ENCODE measurements around the gene MEX3D. TPM values are rescaled to one million over a fixed set of nuclear protein-coding genes. Genes with fewer than 3 reads are reported as not detected.
"Not testable (repeated sequence)": the region's sequence is repeated elsewhere in the genome, so short reads cannot be mapped to it uniquely, and the experiment has no call there.

Gene MEX3D
- total RNA-seq, 5 donors from 2014 or later (not counting 1 experiment from before 2014, with no cell fraction given), result 2.1 to 7.7 (median 6.2) TPM

DNA sequence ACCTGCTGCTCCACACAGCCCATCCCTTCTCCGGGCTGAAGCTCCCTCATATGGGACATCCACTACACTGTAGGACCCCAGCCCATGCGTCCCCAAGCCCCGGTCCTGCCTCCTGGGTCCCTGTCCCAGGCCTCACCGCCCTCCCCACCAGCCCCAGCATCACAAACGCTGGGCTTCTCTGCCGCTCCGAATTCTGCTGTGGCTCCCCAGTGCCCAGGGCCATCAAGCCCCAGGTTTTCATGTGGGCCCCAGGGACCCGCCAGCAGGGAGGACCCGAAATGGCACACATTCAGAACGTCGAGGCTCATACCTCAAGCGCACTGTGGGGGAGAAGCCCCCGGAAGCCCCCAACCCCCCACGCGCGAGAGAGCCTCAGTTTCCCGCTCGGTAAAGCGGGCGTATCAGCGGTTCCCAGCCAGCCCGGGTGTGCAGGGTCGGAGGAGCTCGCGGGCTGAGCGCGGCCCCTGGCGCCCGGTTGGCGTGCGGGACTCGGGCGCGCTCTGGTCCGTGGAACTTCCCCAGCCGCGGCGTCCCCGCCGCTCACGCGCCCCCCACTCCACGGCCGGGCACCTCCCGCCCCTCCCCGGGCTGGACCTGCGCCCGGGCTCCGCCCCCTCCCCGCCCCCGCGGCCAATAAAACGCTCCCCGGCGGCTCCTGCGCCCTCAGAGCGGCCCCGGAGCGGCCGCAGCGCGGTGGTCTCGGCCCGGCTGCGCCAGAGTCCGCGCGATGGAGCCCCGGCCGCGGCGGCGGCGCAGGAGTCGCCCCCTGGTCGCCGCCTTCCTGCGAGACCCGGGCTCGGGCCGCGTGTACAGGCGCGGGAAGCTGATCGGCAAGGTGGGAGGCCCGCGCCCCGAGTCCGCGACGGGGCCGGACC, 44.5 kb downstream of the MEX3D start, which contains the start of gene PLK5:
PLK5 (plus strand) TSS at position 666 of the 875 bp plus-strand sequence. CDS start 2,920 bp downstream, outside the sequence.
- peak in 3 of 4 experiments; percentile 30 to 43 (median 39) for ATAC-seq (replicated peaks in 1 of 4)
- CTCF ChIA-PET, result no interaction called here

GRCh38 chr19:1522838-1523237, 45.3 kb downstream of the MEX3D start:
- H3K4me3 Mint-ChIP-seq, result no peak overlapping the region
- no peaks in the 10 kb centered on the region for H3K9me3 Mint-ChIP-seq
- H3K36me3 Mint-ChIP-seq, result no peaks in the 10 kb centered on the region

More for the DNA sequence above, 44.5 kb downstream of the MEX3D start, which contains the start of gene PLK5:
- Histone ChIP-seq H3K36me3 (ENCODE audit: control insufficient read depth in 2 of 2, extremely low read depth in 1 of 2, insufficient read depth in 1 of 2, low read length in 1 of 2) (no peaks in the 10 kb centered on the region), H3K4me1 (ENCODE audit: control insufficient read depth in 1 of 2, extremely low read depth in 1 of 2, insufficient read depth in 2 of 2, low read length in 2 of 2) (no peaks in the 10 kb centered on the region), H3K27ac (ENCODE audit: low read length) (no peak within 1 kb of the TSS), H3K4me3 (ENCODE audit: control insufficient read depth in 1 of 2, extremely low read depth in 1 of 2, low read length in 1 of 2) (no peak within 1 kb of the TSS), H3K27me3 (replicated peaks in 1 of 2; ENCODE audit: control insufficient read depth in 2 of 2, extremely low read depth in 1 of 2, insufficient read depth in 2 of 2, low read length in 1 of 2) (peaks cover 5 to 76% of the 10 kb centered on the region in 2 experiments), H3K9me3 (no peaks in the 10 kb centered on the region)
- H3K36me3 Mint-ChIP-seq, result no peaks in the 10 kb centered on the region
- no peaks in the 10 kb centered on the region for H3K9me3 Mint-ChIP-seq
- no peak for DNase-seq
- POLR2A ChIA-PET, result interaction anchor here in 1 of 2 donors (0.6 kb wide), 1 partner anchor 74 kb away, joined by 4 read pairs; the partner anchor contains the start of gene APC2
- peaks cover 4 to 8% (median 7%) of the 10 kb centered on the region in 3 donors for H3K4me1 Mint-ChIP-seq
- H3K27me3 Mint-ChIP-seq, result peaks cover 34 to 45% of the 10 kb centered on the region in 2 donors
- no peak within 1 kb of the TSS for H3K27ac Mint-ChIP-seq
- peak within 1 kb of the TSS in 1 of 3 donors; percentile 59 for H3K4me3 Mint-ChIP-seq
- 15% methylated on average over 87 of the region's 92 CpGs for WGBS (ENCODE audit: insufficient coverage)

GRCh38 chr19:1522061-1522460, 46.1 kb downstream of the MEX3D start:
- Histone ChIP-seq H3K4me3 (ENCODE audit: control insufficient read depth in 1 of 2, extremely low read depth in 1 of 2, low read length in 1 of 2) (no peak overlapping the region), H3K27me3 (replicated peaks in 1 of 2; ENCODE audit: control insufficient read depth in 2 of 2, extremely low read depth in 1 of 2, insufficient read depth in 2 of 2, low read length in 1 of 2) (peaks cover 5 to 72% of the 10 kb centered on the region in 2 experiments), H3K36me3 (ENCODE audit: control insufficient read depth in 2 of 2, extremely low read depth in 1 of 2, insufficient read depth in 1 of 2, low read length in 1 of 2) (no peaks in the 10 kb centered on the region), H3K4me1 (ENCODE audit: control insufficient read depth in 1 of 2, extremely low read depth in 1 of 2, insufficient read depth in 2 of 2, low read length in 2 of 2) (no peaks in the 10 kb centered on the region), H3K27ac (ENCODE audit: low read length) (no peak overlapping the region), H3K9me3 (no peaks in the 10 kb centered on the region)
- Mint-ChIP-seq H3K27me3 (peaks cover 29 to 40% of the 10 kb centered on the region in 2 donors), H3K4me3 (no peak overlapping the region), H3K27ac (no peak overlapping the region), H3K4me1 (peaks cover 4 to 8% (median 7%) of the 10 kb centered on the region in 3 donors), H3K9me3 (no peaks in the 10 kb centered on the region), H3K36me3 (no peaks in the 10 kb centered on the region)
- ChIA-PET CTCF (no interaction called here), POLR2A (no interaction called here)
- ATAC-seq (replicated peaks in 1 of 4), result no peak
- 75% methylated on average over 6 of the region's 10 CpGs for WGBS (ENCODE audit: insufficient coverage)
- no peak for DNase-seq

More at GRCh38 chr19:1522838-1523237, 45.3 kb downstream of the MEX3D start:
- no peak overlapping the region for H3K4me3 ChIP-seq (ENCODE audit: control insufficient read depth in 1 of 2, extremely low read depth in 1 of 2, low read length in 1 of 2)
- Mint-ChIP-seq H3K27me3 (peaks cover 34 to 46% of the 10 kb centered on the region in 2 donors), H3K4me1 (peaks cover 4 to 8% (median 7%) of the 10 kb centered on the region in 3 donors), H3K27ac (no peak overlapping the region)
- CTCF ChIA-PET, result no interaction called here
- H3K36me3 ChIP-seq (ENCODE audit: control insufficient read depth in 2 of 2, extremely low read depth in 1 of 2, insufficient read depth in 1 of 2, low read length in 1 of 2), result no peaks in the 10 kb centered on the region
- no peak for DNase-seq
- POLR2A ChIA-PET, result no interaction called here
- H3K4me1 ChIP-seq (ENCODE audit: control insufficient read depth in 1 of 2, extremely low read depth in 1 of 2, insufficient read depth in 2 of 2, low read length in 2 of 2), result no peaks in the 10 kb centered on the region
- H3K27ac ChIP-seq (ENCODE audit: low read length), result no peak overlapping the region
- ATAC-seq (replicated peaks in 1 of 4), result no peak
- 83% methylated on average over 14 of the region's 18 CpGs for WGBS (ENCODE audit: insufficient coverage)
- H3K27me3 ChIP-seq (replicated peaks in 1 of 2; ENCODE audit: control insufficient read depth in 2 of 2, extremely low read depth in 1 of 2, insufficient read depth in 2 of 2, low read length in 1 of 2), result peaks cover 5 to 76% of the 10 kb centered on the region in 2 experiments
- H3K9me3 ChIP-seq, result no peaks in the 10 kb centered on the region

- Mint-ChIP-seq H3K36me3 (no peaks in the 10 kb centered on the region), H3K4me1 (peaks cover 4 to 8% (median 7%) of the 10 kb centered on the region in 3 donors), H3K9me3 (no peaks in the 10 kb centered on the region), H3K27ac (no peak overlapping the region), H3K4me3 (no peak overlapping the region), H3K27me3 (peaks cover 27 to 37% of the 10 kb centered on the region in 2 donors)
- Histone ChIP-seq H3K27me3 (replicated peaks in 1 of 2; ENCODE audit: control insufficient read depth in 2 of 2, extremely low read depth in 1 of 2, insufficient read depth in 2 of 2, low read length in 1 of 2) (peaks cover 5 to 68% of the 10 kb centered on the region in 2 experiments), H3K4me1 (ENCODE audit: control insufficient read depth in 1 of 2, extremely low read depth in 1 of 2, insufficient read depth in 2 of 2, low read length in 2 of 2) (no peaks in the 10 kb centered on the region), H3K4me3 (ENCODE audit: control insufficient read depth in 1 of 2, extremely low read depth in 1 of 2, low read length in 1 of 2) (no peak overlapping the region), H3K36me3 (ENCODE audit: control insufficient read depth in 2 of 2, extremely low read depth in 1 of 2, insufficient read depth in 1 of 2, low read length in 1 of 2) (no peaks in the 10 kb centered on the region), H3K27ac (ENCODE audit: low read length) (no peak overlapping the region), H3K9me3 (no peaks in the 10 kb centered on the region)
- DNase-seq (no peak), ATAC-seq (replicated peaks in 1 of 4) (no peak)
- WGBS (ENCODE audit: insufficient coverage), result 81% methylated on average over 9 of the region's 14 CpGs
- ChIA-PET POLR2A (no interaction called here), CTCF (no interaction called here)
Measured at GRCh38 chr19:1521636-1522035, 46.5 kb downstream of the MEX3D start.

DNA sequence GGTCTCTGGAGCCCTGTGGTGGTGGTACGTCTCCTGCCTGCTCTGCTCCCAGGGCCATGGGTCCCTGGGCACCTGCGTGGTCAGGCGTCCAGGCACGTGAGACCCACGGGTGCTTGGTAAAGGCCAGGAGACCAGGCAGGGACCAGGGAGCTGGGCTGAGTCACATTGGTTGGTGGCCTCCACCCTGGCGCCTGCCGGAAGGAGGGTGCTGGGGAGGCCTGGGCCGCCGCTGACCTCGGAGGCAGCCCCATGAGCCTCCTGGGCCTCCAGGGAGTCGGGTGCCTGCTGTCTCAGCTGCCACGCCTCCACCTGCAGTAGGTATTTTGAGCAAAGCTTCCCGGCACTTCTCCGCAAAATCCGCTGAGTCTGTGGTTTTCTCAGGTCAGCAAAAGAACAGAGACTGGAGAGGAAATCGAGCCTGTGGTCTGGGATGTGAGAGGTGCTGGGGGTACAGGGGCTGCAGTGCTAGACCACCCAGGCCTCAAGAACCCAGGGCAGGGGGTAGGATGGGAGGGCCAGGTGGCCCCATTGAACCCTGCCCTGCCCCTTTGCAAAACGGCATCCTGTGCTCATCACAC, 47.8 kb downstream of the MEX3D start:
- H3K36me3 ChIP-seq (ENCODE audit: control insufficient read depth in 2 of 2, extremely low read depth in 1 of 2, insufficient read depth in 1 of 2, low read length in 1 of 2), result no peaks in the 10 kb centered on the region
- Mint-ChIP-seq H3K4me3 (no peak overlapping the region), H3K27ac (no peak overlapping the region), H3K9me3 (no peaks in the 10 kb centered on the region), H3K36me3 (no peaks in the 10 kb centered on the region), H3K27me3 (peaks cover 17 to 25% of the 10 kb centered on the region in 2 donors), H3K4me1 (peaks cover 4 to 8% (median 7%) of the 10 kb centered on the region in 3 donors)
- ATAC-seq (replicated peaks in 1 of 4) (no peak), DNase-seq (no peak)
- H3K9me3 ChIP-seq, result no peaks in the 10 kb centered on the region
- ChIA-PET CTCF (no interaction called here), POLR2A (no interaction called here)
- H3K4me3 ChIP-seq (ENCODE audit: control insufficient read depth in 1 of 2, extremely low read depth in 1 of 2, low read length in 1 of 2), result no peak overlapping the region
- 72% methylated on average over 12 of the region's 17 CpGs for WGBS (ENCODE audit: insufficient coverage)
- H3K4me1 ChIP-seq (ENCODE audit: control insufficient read depth in 1 of 2, extremely low read depth in 1 of 2, insufficient read depth in 2 of 2, low read length in 2 of 2), result no peaks in the 10 kb centered on the region
- peaks cover 5 to 57% of the 10 kb centered on the region in 2 experiments for H3K27me3 ChIP-seq (replicated peaks in 1 of 2; ENCODE audit: control insufficient read depth in 2 of 2, extremely low read depth in 1 of 2, insufficient read depth in 2 of 2, low read length in 1 of 2)
- H3K27ac ChIP-seq (ENCODE audit: low read length), result no peak overlapping the region

GRCh38 chr19:1519802-1520201, 48.3 kb downstream of the MEX3D start:
- H3K4me1 ChIP-seq (ENCODE audit: control insufficient read depth in 1 of 2, extremely low read depth in 1 of 2, insufficient read depth in 2 of 2, low read length in 2 of 2); POLR2A ChIA-PET; ATAC-seq (replicated peaks in 1 of 4); H3K36me3 ChIP-seq (ENCODE audit: control insufficient read depth in 2 of 2, extremely low read depth in 1 of 2, insufficient read depth in 1 of 2, low read length in 1 of 2); DNase-seq; H3K36me3 Mint-ChIP-seq; H3K4me3 ChIP-seq (ENCODE audit: control insufficient read depth in 1 of 2, extremely low read depth in 1 of 2, low read length in 1 of 2); H3K27ac ChIP-seq (ENCODE audit: low read length); H3K27ac Mint-ChIP-seq; H3K9me3 ChIP-seq; H3K4me1 Mint-ChIP-seq; H3K9me3 Mint-ChIP-seq; CTCF ChIA-PET; H3K4me3 Mint-ChIP-seq: not testable (repeated sequence)
- 78% methylated on average over 5 of the region's 8 CpGs for WGBS (ENCODE audit: insufficient coverage)
- H3K27me3 Mint-ChIP-seq, result peaks cover 13 to 20% of the 10 kb centered on the region in 2 donors
- peaks cover 5 to 57% of the 10 kb centered on the region in 2 experiments for H3K27me3 ChIP-seq (replicated peaks in 1 of 2; ENCODE audit: control insufficient read depth in 2 of 2, extremely low read depth in 1 of 2, insufficient read depth in 2 of 2, low read length in 1 of 2)

Measured in T-cell (primary cell).